ENCODE data around the gene LANCL3. TPM values are rescaled to one million over a fixed set of nuclear protein-coding genes. Genes with fewer than 3 reads are reported as not detected.

The LANCL3 gene
- polyA plus RNA-seq, 1 experiment: 0.01 TPM

GRCh38 chrX:37667141-37667540 lies 95.7 kb downstream of the LANCL3 start:
- Histone ChIP-seq H3K9me3 (ENCODE audit: control insufficient read depth, insufficient read depth, low read length) (no peaks in the 10 kb centered on the region), H3K27me3 (ENCODE audit: control insufficient read depth, insufficient read depth, low read length) (no peaks in the 10 kb centered on the region), H3K4me3 (ENCODE audit: low read depth, low read length) (no peak overlapping the region), H3K27ac (ENCODE audit: low read depth, low read length) (no peak overlapping the region)
- TF ChIP-seq, protein P1, sequence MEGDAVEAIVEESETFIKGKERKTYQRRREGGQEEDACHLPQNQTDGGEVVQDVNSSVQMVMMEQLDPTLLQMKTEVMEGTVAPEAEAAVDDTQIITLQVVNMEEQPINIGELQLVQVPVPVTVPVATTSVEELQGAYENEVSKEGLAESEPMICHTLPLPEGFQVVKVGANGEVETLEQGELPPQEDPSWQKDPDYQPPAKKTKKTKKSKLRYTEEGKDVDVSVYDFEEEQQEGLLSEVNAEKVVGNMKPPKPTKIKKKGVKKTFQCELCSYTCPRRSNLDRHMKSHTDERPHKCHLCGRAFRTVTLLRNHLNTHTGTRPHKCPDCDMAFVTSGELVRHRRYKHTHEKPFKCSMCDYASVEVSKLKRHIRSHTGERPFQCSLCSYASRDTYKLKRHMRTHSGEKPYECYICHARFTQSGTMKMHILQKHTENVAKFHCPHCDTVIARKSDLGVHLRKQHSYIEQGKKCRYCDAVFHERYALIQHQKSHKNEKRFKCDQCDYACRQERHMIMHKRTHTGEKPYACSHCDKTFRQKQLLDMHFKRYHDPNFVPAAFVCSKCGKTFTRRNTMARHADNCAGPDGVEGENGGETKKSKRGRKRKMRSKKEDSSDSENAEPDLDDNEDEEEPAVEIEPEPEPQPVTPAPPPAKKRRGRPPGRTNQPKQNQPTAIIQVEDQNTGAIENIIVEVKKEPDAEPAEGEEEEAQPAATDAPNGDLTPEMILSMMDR (IDR thresholded peaks at IDR 0.05; ENCODE audit: low read depth, low read length): no peak
- POLR2A ChIA-PET: no interaction called here
- DNase-seq (ENCODE audit: low read depth, low spot score): no peak
- CTCF ChIA-PET: no interaction called here

GRCh38 chrX:37672563-37672962 lies 101.1 kb downstream of the LANCL3 start:
- CTCF ChIA-PET: no interaction called here
- POLR2A ChIA-PET: no interaction called here

DNA sequence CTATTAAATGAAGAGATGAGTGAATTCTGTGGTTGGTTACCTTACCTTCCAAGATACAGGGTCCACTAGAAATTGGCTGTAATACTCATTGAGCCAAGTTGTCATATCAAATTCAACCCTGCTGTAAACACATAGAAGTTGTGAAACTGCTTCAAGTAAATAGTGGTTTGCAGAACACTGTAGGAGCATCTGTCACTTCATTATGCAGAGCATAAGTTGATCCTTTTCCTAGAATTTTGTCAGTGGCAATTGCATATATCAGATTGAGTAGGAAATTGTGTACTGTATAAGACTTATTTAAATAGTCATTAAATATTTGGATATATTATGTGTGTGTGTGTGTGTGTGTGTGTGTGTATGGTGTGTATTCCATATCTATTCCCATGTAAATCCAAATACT lies 105.3 kb downstream of the LANCL3 start:
- POLR2A ChIA-PET: no interaction called here
- no peak for DNase-seq (ENCODE audit: low read depth, low spot score)
- TF ChIP-seq, protein P1 (IDR thresholded peaks at IDR 0.05; ENCODE audit: low read depth, low read length): no peak
- Histone ChIP-seq H3K27ac (ENCODE audit: low read depth, low read length) (no peak overlapping the region), H3K9me3 (ENCODE audit: control insufficient read depth, insufficient read depth, low read length) (no peaks in the 10 kb centered on the region), H3K4me3 (ENCODE audit: low read depth, low read length) (no peak overlapping the region), H3K27me3 (ENCODE audit: control insufficient read depth, insufficient read depth, low read length) (no peaks in the 10 kb centered on the region)
- CTCF ChIA-PET: no interaction called here

More at GRCh38 chrX:37672563-37672962, 101.1 kb downstream of the LANCL3 start:
- Histone ChIP-seq H3K27ac (ENCODE audit: low read depth, low read length) (no peak overlapping the region), H3K27me3 (ENCODE audit: control insufficient read depth, insufficient read depth, low read length) (no peaks in the 10 kb centered on the region), H3K4me3 (ENCODE audit: low read depth, low read length) (no peak overlapping the region), H3K9me3 (ENCODE audit: control insufficient read depth, insufficient read depth, low read length) (no peaks in the 10 kb centered on the region)
- no peak for DNase-seq (ENCODE audit: low read depth, low spot score)
- TF ChIP-seq, protein P1 (IDR thresholded peaks at IDR 0.05; ENCODE audit: low read depth, low read length): no peak

GRCh38 chrX:37677243-37677642 lies 105.8 kb downstream of the LANCL3 start:
- no peak for DNase-seq (ENCODE audit: low read depth, low spot score)
- POLR2A ChIA-PET: no interaction called here

DNA sequence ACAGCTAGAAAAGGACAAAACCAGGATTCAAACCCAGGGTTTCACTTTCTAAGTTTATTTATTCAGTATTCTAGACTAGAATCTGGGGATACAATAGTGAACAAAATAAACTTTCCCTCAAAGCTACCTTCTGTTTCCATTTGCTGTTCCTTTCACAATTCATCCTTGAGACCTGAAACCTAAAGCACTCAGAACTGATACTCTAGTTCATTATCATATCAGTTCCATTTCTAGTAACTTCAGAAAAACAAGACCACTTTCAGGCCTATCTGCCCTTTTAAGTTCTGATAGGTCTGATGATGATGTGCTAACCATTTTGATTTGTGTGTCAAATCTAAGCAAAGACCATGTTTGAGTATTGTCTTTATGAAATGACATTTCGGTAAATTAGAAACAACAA lies 106.3 kb downstream of the LANCL3 start:
- H3K9me3 ChIP-seq (ENCODE audit: control insufficient read depth, insufficient read depth, low read length): no peaks in the 10 kb centered on the region
- DNase-seq (ENCODE audit: low read depth, low spot score): no peak
- TF ChIP-seq, protein P1 (IDR thresholded peaks at IDR 0.05; ENCODE audit: low read depth, low read length): no peak
- no peak overlapping the region for H3K4me3 ChIP-seq (ENCODE audit: low read depth, low read length)
- POLR2A ChIA-PET: no interaction called here
- CTCF ChIA-PET: no interaction called here
- H3K27ac ChIP-seq (ENCODE audit: low read depth, low read length): no peak overlapping the region
- no peaks in the 10 kb centered on the region for H3K27me3 ChIP-seq (ENCODE audit: control insufficient read depth, insufficient read depth, low read length)

More at GRCh38 chrX:37677243-37677642, 105.8 kb downstream of the LANCL3 start:
- Histone ChIP-seq H3K9me3 (ENCODE audit: control insufficient read depth, insufficient read depth, low read length) (no peaks in the 10 kb centered on the region), H3K27me3 (ENCODE audit: control insufficient read depth, insufficient read depth, low read length) (no peaks in the 10 kb centered on the region), H3K4me3 (ENCODE audit: low read depth, low read length) (no peak overlapping the region), H3K27ac (ENCODE audit: low read depth, low read length) (no peak overlapping the region)
- TF ChIP-seq, protein P1 (IDR thresholded peaks at IDR 0.05; ENCODE audit: low read depth, low read length): no peak
- CTCF ChIA-PET: no interaction called here
